Stimulated activated CD4-positive, alpha-beta T cell treated with anti-CD3 and anti-CD28 coated beads, TNF-alpha, amount 100 ng/mL, for 24 hours (primary cell): Measurements from ENCODE around the gene ACTG2.
"Not testable (repeated sequence)": the region's sequence is repeated elsewhere in the genome, so short reads cannot be mapped to it uniquely, and the experiment has no call there.

ENCODE experiments used
- DNase-seq, 3 experiments: peaks; one replicate each; pipeline ENCODE4 v3.0.0-alpha.2; 2020; ENCODE audit warnings: low read depth in 3 of 3

The ACTG2 gene

GRCh38 chr2:73937103-73937885 lies 44.5 kb downstream of the ACTG2 start:
- DNase-seq: no peak

GRCh38 chr2:73937899-73938298 lies 45.1 kb downstream of the ACTG2 start:
- no peak for DNase-seq

- DNase-seq: no peak
Observed at GRCh38 chr2:73938718-73939352, 46.0 kb downstream of the ACTG2 start.

- DNase-seq: no peak
Observed at GRCh38 chr2:73939419-73939818, 46.6 kb downstream of the ACTG2 start.

- not testable (repeated sequence) for DNase-seq
Observed at GRCh38 chr2:73940066-73940465, 47.3 kb downstream of the ACTG2 start.

- DNase-seq: no peak
Observed at GRCh38 chr2:73942664-73943063, 49.9 kb downstream of the ACTG2 start.

- DNase-seq: no peak
Observed at GRCh38 chr2:73944714-73945113, 51.9 kb downstream of the ACTG2 start.

- DNase-seq: no peak
Observed at GRCh38 chr2:73946215-73946614, 53.4 kb downstream of the ACTG2 start.

- no peak for DNase-seq
Observed at GRCh38 chr2:73946666-73947065, 53.9 kb downstream of the ACTG2 start.

- DNase-seq: no peak
Observed at GRCh38 chr2:73947412-73948018, 54.7 kb downstream of the ACTG2 start.

GRCh38 chr2:73949802-73950201 lies 57.0 kb downstream of the ACTG2 start:
- DNase-seq: no peak

GRCh38 chr2:73952499-73953446 lies 60.0 kb downstream of the ACTG2 start:
- DNase-seq: no peak

GRCh38 chr2:73956218-73956865 lies 63.5 kb downstream of the ACTG2 start:
- DNase-seq: no peak

- no peak for DNase-seq
Observed at GRCh38 chr2:73961274-73961673, 68.5 kb downstream of the ACTG2 start.

GRCh38 chr2:73961823-73962615 lies 69.2 kb downstream of the ACTG2 start:
- DNase-seq: no peak

- no peak for DNase-seq
Observed at GRCh38 chr2:73962798-73963197, 70.0 kb downstream of the ACTG2 start.

GRCh38 chr2:73963385-73964120 lies 70.7 kb downstream of the ACTG2 start:
- peak in 1 of 3 experiments; percentile 38 for DNase-seq

- DNase-seq: no peak
Observed at GRCh38 chr2:73964223-73964622, 71.4 kb downstream of the ACTG2 start.

- DNase-seq: no peak
Observed at GRCh38 chr2:73965053-73965452, 72.2 kb downstream of the ACTG2 start.
